Activated CD4-positive, alpha-beta T cell treated with anti-CD3 and anti-CD28 coated beads, Interleukin-2, amount 10 ng/mL, durations not matched to agents 7 days and 5 days (primary cell): ENCODE measurements around the gene PLA2G5. TPM values are rescaled to one million over a fixed set of nuclear protein-coding genes. Genes with fewer than 3 reads are reported as not detected.

Experiments
- CTCF ChIA-PET: fragments of 350-600 bp; sonication (Branson Sonifier 250); formaldehyde crosslinking; loops from one replicate; lab custom pipeline; 2021; ENCODE audit warnings: antibody characterized with exemption; lab: Charles Lee
- POLR2A ChIA-PET: fragments of 350-600 bp; sonication (Branson Sonifier 250); formaldehyde crosslinking; loops from one replicate; lab custom pipeline; 2021; ENCODE audit warnings: antibody characterized with exemption; lab: Charles Lee
- DNase-seq: peaks from one replicate; pipeline ENCODE4 v3.0.0-alpha.2; 2020
- H3K27ac Mint-ChIP-seq: one replicate; pipeline ENCODE4 v1.8.0; 2021; ENCODE audit warnings: mild to moderate bottlenecking, moderate library complexity, mixed read lengths
- H3K27me3 Mint-ChIP-seq: one replicate; pipeline ENCODE4 v1.8.0; 2021; ENCODE audit warnings: mixed read lengths
- H3K36me3 Mint-ChIP-seq: one replicate; pipeline ENCODE4 v1.8.0; 2021; ENCODE audit warnings: low read depth, mixed read lengths
- H3K4me1 Mint-ChIP-seq: one replicate; pipeline ENCODE4 v1.8.0; 2021; ENCODE audit warnings: mixed read lengths
- H3K4me3 Mint-ChIP-seq: one replicate; pipeline ENCODE4 v1.8.0; 2021; ENCODE audit warnings: mild to moderate bottlenecking, moderate library complexity, mixed read lengths
- H3K9me3 Mint-ChIP-seq: one replicate; pipeline ENCODE4 v1.8.0; 2021; ENCODE audit warnings: mixed read lengths
- total RNA-seq, 2 experiments: library from RNA; stranded (reverse); gene quantifications; one replicate each; pipeline ENCODE4 v1.2.3, GENCODE V29; 2021

Gene PLA2G5
- total RNA-seq, 2 experiments from 2014 or later, result not detected

DNA sequence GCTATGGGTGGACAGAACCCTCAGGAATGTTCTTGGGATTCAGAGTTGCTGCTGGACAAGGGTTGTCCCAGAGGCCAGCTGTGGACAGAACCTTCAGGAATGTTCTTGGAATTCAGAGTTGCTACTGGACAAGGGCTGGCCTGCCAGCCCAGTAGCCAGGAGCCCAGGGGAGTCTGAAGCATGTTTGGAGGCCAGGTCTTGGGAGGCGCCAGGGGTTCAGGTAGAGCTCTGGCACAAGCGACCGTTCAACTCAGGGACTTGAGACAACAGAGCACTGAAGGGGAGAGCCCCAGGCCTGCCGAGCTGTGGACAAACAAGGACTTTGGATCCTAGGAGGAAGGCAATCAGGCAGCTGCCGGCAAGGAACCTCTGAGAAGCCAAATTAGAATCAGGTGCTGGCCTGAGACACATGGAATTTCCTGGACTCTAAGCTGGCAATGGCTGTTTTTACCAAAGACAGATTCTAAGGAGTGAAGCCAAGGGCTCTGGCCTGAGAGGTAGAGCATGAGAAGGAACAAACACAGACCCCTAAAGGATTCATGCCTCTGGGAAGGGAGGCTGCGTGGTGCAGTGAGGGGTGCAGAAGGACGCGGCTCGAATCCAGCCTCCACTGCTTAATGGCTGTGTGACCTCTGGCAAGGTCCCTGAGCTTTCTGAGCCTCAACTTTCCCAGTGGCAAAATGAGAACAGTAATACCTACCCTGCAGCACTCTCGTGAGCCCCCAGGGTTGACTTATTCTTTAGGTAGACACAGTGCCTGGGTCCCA, 13.4 kb downstream of the PLA2G5 start:
- ChIA-PET CTCF (no interaction called here), POLR2A (interaction anchor here (0.7 kb wide), 1 partner anchor 32 kb away, joined by 3 read pairs; no protein-coding TSS in a partner anchor)
- peaks cover 19% of the 10 kb centered on the region for H3K27me3 Mint-ChIP-seq

DNA sequence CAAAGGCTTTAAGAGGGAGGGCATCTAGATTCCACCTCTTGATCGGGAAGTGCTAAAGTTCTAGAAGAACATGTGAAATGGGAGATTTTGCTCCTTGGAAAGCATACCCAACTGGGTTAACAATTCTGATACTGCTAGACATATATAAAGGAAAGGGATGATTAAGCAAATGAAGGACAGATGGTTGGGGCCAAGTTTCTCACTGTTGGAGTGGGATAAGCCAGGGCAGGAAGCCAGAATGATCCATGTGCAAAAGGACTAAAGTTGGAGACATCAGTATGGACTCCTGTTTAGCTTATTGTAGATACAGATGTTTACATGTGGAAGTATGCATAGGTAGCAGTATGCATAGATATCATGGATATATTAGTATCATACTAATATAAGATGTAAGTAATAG, 16.8 kb downstream of the PLA2G5 start:
- H3K4me3 Mint-ChIP-seq, result no peak overlapping the region
- H3K4me1 Mint-ChIP-seq, result peaks cover 1% of the 10 kb centered on the region
- H3K9me3 Mint-ChIP-seq, result no peaks in the 10 kb centered on the region
- DNase-seq, result no peak
- no peak overlapping the region for H3K27ac Mint-ChIP-seq
- H3K36me3 Mint-ChIP-seq, result no peaks in the 10 kb centered on the region
- POLR2A ChIA-PET, result no interaction called here
- H3K27me3 Mint-ChIP-seq, result peaks cover 2% of the 10 kb centered on the region
- CTCF ChIA-PET, result interaction anchor here (0.6 kb wide), 1 partner anchor 319 kb away, joined by 3 read pairs; no protein-coding TSS in a partner anchor

More for the DNA sequence above, 13.4 kb downstream of the PLA2G5 start:
- peaks cover 12% of the 10 kb centered on the region for H3K4me1 Mint-ChIP-seq
- no peak for DNase-seq
- H3K9me3 Mint-ChIP-seq, result no peaks in the 10 kb centered on the region
- H3K4me3 Mint-ChIP-seq, result no peak overlapping the region
- H3K27ac Mint-ChIP-seq, result no peak overlapping the region
- H3K36me3 Mint-ChIP-seq, result no peaks in the 10 kb centered on the region

DNA sequence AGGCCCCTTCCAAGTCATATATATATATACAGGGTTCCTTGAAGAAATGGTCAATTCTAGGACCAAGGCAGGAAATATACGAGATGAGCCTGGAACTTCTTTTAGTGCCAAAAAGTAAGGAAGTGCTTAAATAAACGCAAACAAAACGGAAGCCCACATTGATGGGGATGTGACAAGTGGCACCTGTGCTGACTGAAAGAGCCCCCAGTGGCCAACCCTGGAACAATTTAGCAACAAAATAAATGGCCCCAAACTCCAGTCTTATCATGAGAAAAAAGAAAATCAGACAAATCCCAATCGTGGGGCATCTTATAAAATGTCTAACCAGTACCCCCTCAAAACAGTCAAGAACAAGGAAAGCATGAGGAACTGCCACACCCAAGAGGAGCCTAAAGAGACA, 17.7 kb downstream of the PLA2G5 start:
- POLR2A ChIA-PET, result no interaction called here

DNA sequence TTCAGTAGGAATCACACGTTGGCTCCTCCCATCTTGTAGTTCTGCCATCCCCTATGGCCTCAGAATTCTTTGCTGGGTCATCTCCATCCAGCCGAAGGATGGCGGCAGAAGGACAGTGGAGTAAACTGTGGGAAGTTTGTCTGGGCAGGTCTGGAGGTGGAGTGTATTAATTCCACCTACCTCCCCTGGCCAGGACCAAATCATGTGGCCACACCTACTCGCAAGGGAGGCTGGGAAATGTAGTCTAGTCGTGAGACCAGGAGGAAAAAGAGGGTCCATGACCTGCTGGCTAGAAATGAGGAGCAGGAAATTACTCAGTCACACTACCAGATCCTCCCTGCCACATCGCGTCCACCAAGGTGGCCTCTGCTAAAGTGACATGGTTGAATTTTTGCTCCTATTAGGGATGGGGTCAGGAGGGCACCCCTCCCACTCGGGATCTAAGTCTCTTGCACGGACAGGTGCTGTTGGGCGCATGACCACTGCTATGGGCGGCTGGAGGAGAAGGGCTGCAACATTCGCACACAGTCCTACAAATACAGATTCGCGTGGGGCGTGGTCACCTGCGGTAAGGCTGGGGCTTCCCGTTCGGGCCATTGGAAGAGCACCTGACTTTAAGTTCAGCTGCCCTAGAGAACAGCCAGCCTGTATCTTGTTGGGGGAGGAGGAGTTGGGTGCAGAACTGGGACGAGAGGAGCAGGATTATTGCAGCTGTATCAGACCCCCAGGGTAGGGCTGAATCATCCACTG, 19.5 kb downstream of the PLA2G5 start:
- POLR2A ChIA-PET, result no interaction called here
- Mint-ChIP-seq H3K4me3 (no peak overlapping the region), H3K9me3 (no peaks in the 10 kb centered on the region), H3K27me3 (peaks cover 6% of the 10 kb centered on the region), H3K4me1 (no peaks in the 10 kb centered on the region), H3K27ac (no peak overlapping the region), H3K36me3 (no peaks in the 10 kb centered on the region)
- CTCF ChIA-PET, result interaction anchor here (1.2 kb wide), 1 partner anchor 10 kb away, joined by 3 read pairs; no protein-coding TSS in a partner anchor
- DNase-seq, result no peak

More for the DNA sequence above, 17.7 kb downstream of the PLA2G5 start:
- Mint-ChIP-seq H3K9me3 (no peaks in the 10 kb centered on the region), H3K27ac (no peak overlapping the region), H3K4me1 (no peaks in the 10 kb centered on the region), H3K36me3 (no peaks in the 10 kb centered on the region), H3K27me3 (peaks cover 2% of the 10 kb centered on the region), H3K4me3 (no peak overlapping the region)
- CTCF ChIA-PET, result interaction anchor here (0.6 kb wide), 1 partner anchor 27 kb away, joined by 3 read pairs; no protein-coding TSS in a partner anchor
- DNase-seq, result no peak

DNA sequence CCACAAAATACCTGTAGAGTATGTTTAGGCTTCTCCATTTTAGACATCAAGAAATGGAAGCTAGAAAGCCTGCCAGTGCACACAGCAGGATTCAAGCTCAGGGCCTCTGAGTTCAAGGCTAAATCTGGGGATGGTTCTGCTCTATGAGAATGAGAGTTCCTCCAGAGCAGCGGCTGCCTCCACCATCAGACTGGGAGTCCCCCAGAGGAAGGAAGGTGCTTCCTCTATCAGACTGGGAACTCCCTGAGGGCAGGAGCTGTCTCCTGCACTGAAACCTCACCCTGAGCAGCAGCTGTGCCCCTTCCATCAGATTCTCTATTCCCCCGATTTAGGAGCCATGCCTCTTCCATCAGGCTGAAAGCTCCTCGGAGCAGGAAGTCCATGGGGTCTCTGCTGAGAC, 20.1 kb downstream of the PLA2G5 start:
- no peak overlapping the region for H3K27ac Mint-ChIP-seq
- no peak for DNase-seq
- H3K36me3 Mint-ChIP-seq, result no peaks in the 10 kb centered on the region
- ChIA-PET POLR2A (no interaction called here), CTCF (no interaction called here)
- no peak overlapping the region for H3K4me3 Mint-ChIP-seq
- H3K4me1 Mint-ChIP-seq, result no peaks in the 10 kb centered on the region
- no peaks in the 10 kb centered on the region for H3K9me3 Mint-ChIP-seq
- H3K27me3 Mint-ChIP-seq, result peaks cover 6% of the 10 kb centered on the region

DNA sequence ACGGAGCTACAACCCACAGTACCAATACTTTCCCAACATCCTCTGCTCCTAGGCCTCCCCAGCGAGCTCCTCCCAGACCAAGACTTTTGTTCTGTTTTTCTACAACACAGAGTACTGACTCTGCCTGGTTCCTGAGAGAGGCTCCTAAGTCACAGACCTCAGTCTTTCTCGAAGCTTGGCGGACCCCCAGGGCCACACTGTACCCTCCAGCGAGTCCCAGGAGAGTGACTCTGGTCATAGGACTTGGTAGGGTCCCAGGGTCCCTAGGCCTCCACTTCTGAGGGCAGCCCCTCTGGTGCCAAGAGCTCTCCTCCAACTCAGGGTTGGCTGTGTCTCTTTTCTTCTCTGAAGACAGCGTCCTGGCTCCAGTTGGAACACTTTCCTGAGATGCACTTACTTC, 20.6 kb downstream of the PLA2G5 start:
- ChIA-PET CTCF (no interaction called here), POLR2A (no interaction called here)
- Mint-ChIP-seq H3K27me3 (peaks cover 10% of the 10 kb centered on the region), H3K36me3 (no peaks in the 10 kb centered on the region), H3K27ac (no peak overlapping the region), H3K4me1 (no peaks in the 10 kb centered on the region), H3K9me3 (no peaks in the 10 kb centered on the region), H3K4me3 (no peak overlapping the region)
- no peak for DNase-seq

DNA sequence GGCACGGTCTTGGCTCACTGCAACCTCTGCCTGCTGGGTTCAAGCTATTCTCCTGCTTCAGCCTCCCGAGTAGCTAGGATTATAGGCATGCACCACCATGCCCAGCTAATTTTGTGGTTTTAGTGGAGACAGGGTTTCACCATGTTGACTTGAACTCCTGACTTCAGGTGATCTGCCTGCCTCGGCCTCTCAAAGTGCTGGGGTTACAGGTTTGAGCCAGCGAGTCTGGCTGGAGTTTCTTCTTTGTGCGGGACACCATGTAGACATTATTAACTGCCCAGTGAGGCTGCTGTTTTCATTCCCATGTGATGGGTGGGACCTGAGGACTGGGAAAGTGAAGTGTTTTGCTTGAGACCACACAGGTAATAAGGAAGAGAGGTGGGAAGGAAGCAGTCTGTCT, 23.3 kb downstream of the PLA2G5 start:
- Mint-ChIP-seq H3K9me3 (no peaks in the 10 kb centered on the region), H3K4me1 (no peaks in the 10 kb centered on the region), H3K36me3 (no peaks in the 10 kb centered on the region), H3K27ac (no peak overlapping the region), H3K4me3 (no peak overlapping the region), H3K27me3 (peaks cover 10% of the 10 kb centered on the region)
- ChIA-PET POLR2A (no interaction called here), CTCF (interaction anchor here (0.6 kb wide), 1 partner anchor 1256 kb away, joined by 5 read pairs; no protein-coding TSS in a partner anchor)
- DNase-seq, result no peak

DNA sequence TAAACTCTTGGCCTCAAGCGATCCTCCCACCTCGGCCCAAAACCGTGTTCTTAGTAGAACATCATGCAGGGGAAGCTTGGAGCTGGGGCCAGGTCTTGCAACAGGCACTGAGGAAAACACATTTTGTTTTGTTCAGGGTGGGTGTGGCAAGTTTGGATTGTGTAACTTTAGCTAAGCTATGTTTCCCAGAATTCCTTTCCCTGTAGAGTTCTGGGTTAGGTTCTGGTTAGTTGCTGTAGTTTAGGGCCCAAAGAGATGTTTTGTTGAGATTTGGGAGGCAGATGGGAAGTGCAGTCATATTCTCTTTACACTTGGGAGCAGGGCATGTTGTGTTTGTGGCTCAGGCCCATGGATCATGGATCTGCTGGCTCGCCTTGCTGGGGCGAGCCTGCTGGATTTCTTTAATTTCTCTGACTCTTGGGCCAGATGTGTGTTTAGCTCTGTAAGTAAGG, 24.0 kb downstream of the PLA2G5 start:
- Mint-ChIP-seq H3K4me1 (no peaks in the 10 kb centered on the region), H3K4me3 (no peak overlapping the region), H3K9me3 (no peaks in the 10 kb centered on the region), H3K27me3 (peaks cover 10% of the 10 kb centered on the region), H3K36me3 (no peaks in the 10 kb centered on the region), H3K27ac (no peak overlapping the region)
- DNase-seq, result no peak
- POLR2A ChIA-PET, result interaction anchor here (0.6 kb wide), 1 partner anchor 672 kb away, joined by 3 read pairs; no protein-coding TSS in a partner anchor
- CTCF ChIA-PET, result no interaction called here

DNA sequence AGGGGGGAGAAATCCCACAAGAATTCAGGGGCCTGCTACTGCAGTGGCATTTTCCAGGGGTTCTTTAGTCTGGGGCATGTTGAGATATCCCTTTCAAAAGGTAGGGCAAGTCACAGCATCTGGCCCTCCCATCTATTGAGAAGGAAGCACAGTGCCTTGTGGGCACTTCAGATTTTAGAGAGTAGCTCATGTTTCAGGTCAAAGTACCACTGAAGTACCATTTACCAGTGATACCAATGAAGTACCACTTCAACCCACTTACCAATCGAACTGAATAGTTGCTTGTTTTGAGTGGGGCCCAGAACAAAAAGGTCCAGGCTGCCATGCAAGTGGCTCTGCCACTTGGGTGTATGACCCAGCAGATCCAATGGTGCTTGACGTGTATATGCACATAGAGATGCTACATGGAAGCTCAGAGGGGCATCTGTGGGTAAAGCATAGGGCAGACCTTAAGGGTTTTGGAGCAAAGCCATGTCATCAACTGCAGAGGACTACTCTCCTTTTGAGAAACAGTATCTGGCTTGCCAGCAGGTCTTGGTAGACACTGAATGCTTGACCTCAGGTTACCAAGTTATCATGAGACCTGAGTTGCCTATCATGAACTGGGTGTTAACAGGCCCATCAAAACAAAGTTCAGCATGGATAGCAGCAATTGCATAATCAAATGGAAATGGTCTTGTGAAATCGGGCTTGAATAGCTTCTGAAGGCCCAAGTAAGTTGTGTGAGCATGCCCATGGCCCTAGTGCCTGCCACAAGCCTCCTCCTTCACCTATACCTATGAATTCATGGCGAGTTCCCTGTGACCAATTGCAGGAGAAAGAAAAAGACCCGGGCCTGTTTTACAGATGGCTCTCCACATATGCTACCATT, 25.8 kb downstream of the PLA2G5 start:
- CTCF ChIA-PET, result interaction anchor here (1.0 kb wide), 1 partner anchor 29 kb away, joined by 3 read pairs; no protein-coding TSS in a partner anchor
- no peaks in the 10 kb centered on the region for H3K36me3 Mint-ChIP-seq

DNA sequence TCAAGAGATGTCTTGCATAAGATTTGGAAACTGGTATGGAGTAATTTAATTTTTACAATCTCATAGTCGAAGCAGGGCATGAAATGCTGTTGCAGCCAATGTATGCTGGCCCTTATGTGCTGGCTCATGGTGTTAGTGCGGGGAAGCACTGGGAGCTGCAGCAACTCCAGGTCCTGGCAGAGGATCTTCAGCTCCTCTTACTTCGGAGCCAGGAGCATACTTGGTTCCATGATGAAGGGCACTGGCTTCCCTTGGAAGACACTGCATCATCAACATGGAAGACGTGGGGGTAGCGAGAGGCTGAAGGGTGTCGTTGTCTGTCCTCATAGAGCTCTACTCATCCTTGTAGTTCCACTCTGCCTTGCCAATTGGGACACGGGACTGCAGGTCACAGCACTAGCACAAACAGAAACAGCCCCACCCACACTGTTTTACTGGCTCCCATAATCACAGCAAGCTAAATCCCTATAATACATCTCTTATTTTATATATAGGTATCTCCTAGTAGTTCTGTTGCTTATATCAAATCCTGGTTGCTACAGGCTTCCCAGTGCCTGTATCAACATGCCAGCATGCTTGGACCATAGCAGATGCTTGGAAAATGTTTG, 26.9 kb downstream of the PLA2G5 start:
- H3K27ac Mint-ChIP-seq, result no peak overlapping the region
- POLR2A ChIA-PET, result no interaction called here
- CTCF ChIA-PET, result interaction anchor here (1.0 kb wide), 1 partner anchor 30 kb away, joined by 3 read pairs; no protein-coding TSS in a partner anchor
- H3K9me3 Mint-ChIP-seq, result no peaks in the 10 kb centered on the region
- H3K4me3 Mint-ChIP-seq, result no peak overlapping the region
- peaks cover 10% of the 10 kb centered on the region for H3K27me3 Mint-ChIP-seq
- DNase-seq, result no peak
- no peaks in the 10 kb centered on the region for H3K36me3 Mint-ChIP-seq
- H3K4me1 Mint-ChIP-seq, result peaks cover 2% of the 10 kb centered on the region

More for the DNA sequence above, 25.8 kb downstream of the PLA2G5 start:
- Mint-ChIP-seq H3K4me1 (no peaks in the 10 kb centered on the region), H3K27me3 (peaks cover 10% of the 10 kb centered on the region), H3K9me3 (no peaks in the 10 kb centered on the region), H3K4me3 (no peak overlapping the region), H3K27ac (no peak overlapping the region)
- DNase-seq, result no peak
- POLR2A ChIA-PET, result no interaction called here

DNA sequence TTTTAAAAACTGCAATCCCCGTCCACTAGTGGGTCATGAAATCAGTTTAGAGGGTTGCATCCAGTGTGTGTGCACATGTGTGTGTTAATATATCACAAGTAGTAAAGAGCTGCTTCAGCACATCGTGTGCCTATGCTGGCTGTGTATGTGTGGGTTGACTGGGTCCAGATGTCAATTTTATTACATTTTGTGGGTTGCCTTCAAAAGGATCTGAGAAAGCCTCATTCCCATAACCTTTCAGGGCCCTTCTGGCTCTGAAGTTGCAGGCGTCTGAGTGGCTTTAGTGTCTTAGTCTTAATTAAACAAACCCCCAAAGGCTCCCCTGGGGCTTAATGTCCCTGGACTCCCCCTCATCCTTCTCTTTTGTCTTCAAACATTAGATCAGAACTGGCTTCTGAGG, 29.5 kb downstream of the PLA2G5 start:
- Mint-ChIP-seq H3K36me3 (no peaks in the 10 kb centered on the region), H3K27me3 (peaks cover 6% of the 10 kb centered on the region), H3K9me3 (no peaks in the 10 kb centered on the region), H3K4me3 (no peak overlapping the region), H3K27ac (no peak overlapping the region), H3K4me1 (peaks cover 10% of the 10 kb centered on the region)
- POLR2A ChIA-PET, result no interaction called here
- CTCF ChIA-PET, result no interaction called here
- DNase-seq, result no peak
